ENCODE measurements around the gene LGSN. TPM values are rescaled to one million over a fixed set of nuclear protein-coding genes. Genes with fewer than 3 reads are reported as not detected.

The LGSN gene
- total RNA-seq, 6 experiments from 2014 or later, result 0.09 to 1.7 (median 1.00) TPM; not detected in 2

GRCh38 chr6:63313111-63313510 lies 6.7 kb downstream of the LGSN start:
- no peak for TF ChIP-seq POLR2A (IDR thresholded peaks at IDR 0.05)
- TF ChIP-seq CTCF (IDR thresholded peaks at IDR 0.05), result no peak
- intact Hi-C loops (cut with DNase I), result no loop called here
- Histone ChIP-seq H3K36me3 (no peaks in the 10 kb centered on the region), H3K4me3 (no peak overlapping the region), H3K4me1 (no peaks in the 10 kb centered on the region), H3K9me3 (no peaks in the 10 kb centered on the region), H3K27ac (no peak overlapping the region), H3K27me3 (no peaks in the 10 kb centered on the region)
- 100% methylated on average over 2 of the region's 2 CpGs for WGBS (ENCODE audit: insufficient coverage, low coverage, low lambda C conversion rate, missing lambda C conversion rate)
- ATAC-seq (no peak), DNase-seq (no peak)

GRCh38 chr6:63307581-63308246 lies 12.1 kb downstream of the LGSN start:
- intact Hi-C loops (cut with DNase I), result no loop called here
- DNase-seq (no peak), ATAC-seq (peak; percentile 47 to 71 (median 54))
- no peaks in the 10 kb centered on the region for H3K4me1 ChIP-seq
- no peaks in the 10 kb centered on the region for H3K36me3 ChIP-seq
- no peak overlapping the region for H3K4me3 ChIP-seq
- H3K9me3 ChIP-seq, result no peaks in the 10 kb centered on the region
- no peak overlapping the region for H3K27ac ChIP-seq
- H3K27me3 ChIP-seq, result no peaks in the 10 kb centered on the region
- 68% methylated on average over 3 of the region's 3 CpGs for WGBS (ENCODE audit: insufficient coverage, low coverage, low lambda C conversion rate, missing lambda C conversion rate)
- peak; percentile 12 to 29 (median 20) for TF ChIP-seq CTCF (IDR thresholded peaks at IDR 0.05)
- no peak for TF ChIP-seq POLR2A (IDR thresholded peaks at IDR 0.05)

GRCh38 chr6:63306420-63306819 lies 13.4 kb downstream of the LGSN start:
- no peak overlapping the region for H3K4me3 ChIP-seq
- no peaks in the 10 kb centered on the region for H3K9me3 ChIP-seq
- no peaks in the 10 kb centered on the region for H3K36me3 ChIP-seq
- DNase-seq, result no peak
- H3K27ac ChIP-seq, result no peak overlapping the region
- WGBS (ENCODE audit: insufficient coverage, low coverage, low lambda C conversion rate, missing lambda C conversion rate), result 81% methylated on average over 3 of the region's 3 CpGs
- H3K27me3 ChIP-seq, result no peaks in the 10 kb centered on the region
- ATAC-seq, result no peak
- H3K4me1 ChIP-seq, result no peaks in the 10 kb centered on the region
- TF ChIP-seq POLR2A (IDR thresholded peaks at IDR 0.05) (no peak), CTCF (IDR thresholded peaks at IDR 0.05) (no peak)
- intact Hi-C loops (cut with DNase I), result no loop called here

- Histone ChIP-seq H3K27ac (no peak overlapping the region), H3K27me3 (no peaks in the 10 kb centered on the region), H3K4me1 (no peaks in the 10 kb centered on the region), H3K9me3 (no peaks in the 10 kb centered on the region), H3K4me3 (no peak overlapping the region), H3K36me3 (no peaks in the 10 kb centered on the region)
- ATAC-seq (no peak), DNase-seq (no peak)
- 74% methylated on average over 2 of the region's 2 CpGs for WGBS (ENCODE audit: insufficient coverage, low coverage, low lambda C conversion rate, missing lambda C conversion rate)
- intact Hi-C loops (cut with DNase I), result no loop called here
- TF ChIP-seq POLR2A (IDR thresholded peaks at IDR 0.05), result no peak
Observed at GRCh38 chr6:63305277-63305676, 14.5 kb downstream of the LGSN start.

- Histone ChIP-seq H3K4me1 (no peaks in the 10 kb centered on the region), H3K4me3 (no peak overlapping the region)
- intact Hi-C loops (cut with DNase I), result no loop called here
Observed at GRCh38 chr6:63303476-63303875, 16.3 kb downstream of the LGSN start.

More at GRCh38 chr6:63303476-63303875, 16.3 kb downstream of the LGSN start:
- H3K36me3 ChIP-seq, result no peaks in the 10 kb centered on the region
- TF ChIP-seq POLR2A (IDR thresholded peaks at IDR 0.05), result no peak
- TF ChIP-seq CTCF (IDR thresholded peaks at IDR 0.05), result no peak
- H3K27ac ChIP-seq, result no peak overlapping the region
- DNase-seq (no peak), ATAC-seq (no peak)
- H3K9me3 ChIP-seq, result no peaks in the 10 kb centered on the region
- H3K27me3 ChIP-seq, result no peaks in the 10 kb centered on the region

Measured in right lobe of liver (tissue), 6 donors.